WI38 (cell line): ENCODE data around the gene CATSPERZ.

Experiments used
- H3K4me3 ChIP-seq: 2 replicates; pipeline ENCODE4 v1.5.1; 2011; ENCODE audit warnings: low read depth, mild to moderate bottlenecking, control low read depth, low read length
- CTCF ChIP-seq: IDR thresholded peaks from 2 replicates; pipeline ENCODE4 v1.5.1; 2012; ENCODE audit warnings: low read depth, mild to moderate bottlenecking, control low read depth, low read length

CATSPERZ gene

GRCh38 chr11:64275031-64275800, 24.9 kb upstream of the CATSPERZ start:
- no peak for TF ChIP-seq CTCF

GRCh38 chr11:64275841-64276240, 24.3 kb upstream of the CATSPERZ start:
- H3K4me3 ChIP-seq = no peak overlapping the region
- TF ChIP-seq CTCF = no peak

More at GRCh38 chr11:64275031-64275800, 24.9 kb upstream of the CATSPERZ start:
- H3K4me3 ChIP-seq = no peak overlapping the region

GRCh38 chr11:64276653-64277431, 23.3 kb upstream of the CATSPERZ start:
- no peak for TF ChIP-seq CTCF
- H3K4me3 ChIP-seq = no peak overlapping the region

GRCh38 chr11:64278576-64279190, 21.5 kb upstream of the CATSPERZ start:
- no peak overlapping the region for H3K4me3 ChIP-seq
- TF ChIP-seq CTCF = no peak

GRCh38 chr11:64281957-64282770, 18.0 kb upstream of the CATSPERZ start:
- no peak for TF ChIP-seq CTCF
- no peak overlapping the region for H3K4me3 ChIP-seq

- H3K4me3 ChIP-seq = no peak overlapping the region
- TF ChIP-seq CTCF = no peak
Observed at GRCh38 chr11:64283092-64283491, 17.1 kb upstream of the CATSPERZ start.
